Measurements from ENCODE around the gene SH3BP4. TPM values are rescaled to one million over a fixed set of nuclear protein-coding genes. Genes with fewer than 3 reads are reported as not detected.

SH3BP4 gene
- total and polyA plus RNA-seq, 2 of the 8 experiments (the other 6 are each of a cell fraction or from before 2014, with no cell fraction given) = 28.3 to 35.4 TPM

DNA sequence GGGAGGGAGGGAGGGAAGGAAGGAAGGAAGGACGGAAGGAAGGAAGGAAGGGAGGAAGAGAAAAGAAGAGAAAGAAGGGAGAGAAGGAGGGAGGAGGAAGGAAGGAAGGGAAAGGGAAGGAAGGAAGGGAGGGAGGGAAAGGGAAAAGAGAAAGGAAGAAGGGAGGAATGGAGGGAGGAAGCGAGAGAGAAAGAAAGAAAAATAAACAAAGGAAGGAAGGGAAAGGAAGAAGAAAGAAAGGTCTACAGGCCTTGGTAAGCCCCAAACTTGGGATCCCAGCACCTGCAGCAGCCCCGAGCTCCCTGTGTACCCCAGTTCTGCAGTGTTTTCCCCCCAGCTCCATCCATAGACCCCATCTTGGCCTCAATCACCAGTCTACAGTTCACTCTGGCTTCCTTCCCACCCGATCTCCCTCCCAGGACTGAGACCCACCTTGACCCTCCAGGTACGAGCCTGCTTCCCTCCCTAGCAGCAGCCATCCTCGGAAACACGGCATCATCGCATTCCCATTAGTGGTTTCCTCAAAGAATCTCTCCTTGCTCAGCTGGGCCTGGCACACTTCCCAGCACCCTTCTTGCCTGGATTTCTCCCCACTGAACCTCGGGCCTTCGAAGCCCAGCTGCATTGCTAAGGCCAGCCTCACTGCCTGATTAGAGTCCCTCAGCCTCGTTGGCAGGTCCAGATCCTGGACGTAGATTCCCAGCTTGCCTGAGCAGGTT lies 46.1 kb upstream of the SH3BP4 start (continued):
- TF ChIP-seq CTBP2 (IDR thresholded peaks at IDR 0.05; ENCODE audit: borderline replicate concordance, insufficient read depth, insufficient read length, low read length) = no peak
- no peak for TF ChIP-seq TCF12 (IDR thresholded peaks at IDR 0.05; ENCODE audit: low read depth, low read length)
- TF ChIP-seq GTF2F1 (IDR thresholded peaks at IDR 0.05; ENCODE audit: borderline replicate concordance, low read depth, low read length) = no peak
- TF ChIP-seq SP1 (IDR thresholded peaks at IDR 0.05; ENCODE audit: low read depth, low read length) = no peak
- no peak for TF ChIP-seq KDM1A (IDR thresholded peaks at IDR 0.05; ENCODE audit: borderline replicate concordance, low read length)
- TF ChIP-seq CBX8 (IDR thresholded peaks at IDR 0.05; ENCODE audit: borderline replicate concordance, low read depth, low read length) = no peak
- no peak for TF ChIP-seq BACH1 (IDR thresholded peaks at IDR 0.05; ENCODE audit: low read length)
- no peak for TF ChIP-seq POLR2AphosphoS5 (IDR thresholded peaks at IDR 0.05; ENCODE audit: low read depth, low read length)
- no peak for TF ChIP-seq CHD1 (IDR thresholded peaks at IDR 0.05; ENCODE audit: low read depth, low read length)
